ENCODE data around the gene KLHL6.

The KLHL6 gene

DNA sequence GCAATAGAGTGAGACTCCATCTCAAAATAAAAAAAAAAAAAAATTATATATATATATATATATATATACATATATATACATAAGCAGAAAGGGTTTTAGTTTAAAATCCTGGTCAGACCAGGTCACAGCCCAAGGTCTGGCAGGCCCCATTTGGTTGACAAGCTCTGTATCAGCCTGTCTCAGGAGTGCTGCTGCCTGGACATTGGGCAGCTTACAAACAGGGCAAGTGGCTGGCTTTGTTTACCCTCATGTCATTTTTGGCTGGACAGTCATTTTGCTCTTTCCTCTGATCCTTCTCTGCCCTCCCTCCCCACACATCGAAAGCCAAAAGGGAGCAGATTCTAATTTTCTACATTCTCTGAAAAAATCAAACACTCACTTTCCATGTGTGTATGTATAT lies 26.7 kb upstream of the KLHL6 start:
- Mint-ChIP-seq H3K27ac (no peak overlapping the region), H3K36me3 (ENCODE audit: low read depth) (no peaks in the 10 kb centered on the region), H3K4me3 (no peak overlapping the region), H3K4me1 (peaks cover 26% of the 10 kb centered on the region), H3K27me3 (ENCODE audit: low read depth, poor library complexity) (peaks cover 24% of the 10 kb centered on the region), H3K9me3 (no peaks in the 10 kb centered on the region)
- TF ChIP-seq, protein P1, sequence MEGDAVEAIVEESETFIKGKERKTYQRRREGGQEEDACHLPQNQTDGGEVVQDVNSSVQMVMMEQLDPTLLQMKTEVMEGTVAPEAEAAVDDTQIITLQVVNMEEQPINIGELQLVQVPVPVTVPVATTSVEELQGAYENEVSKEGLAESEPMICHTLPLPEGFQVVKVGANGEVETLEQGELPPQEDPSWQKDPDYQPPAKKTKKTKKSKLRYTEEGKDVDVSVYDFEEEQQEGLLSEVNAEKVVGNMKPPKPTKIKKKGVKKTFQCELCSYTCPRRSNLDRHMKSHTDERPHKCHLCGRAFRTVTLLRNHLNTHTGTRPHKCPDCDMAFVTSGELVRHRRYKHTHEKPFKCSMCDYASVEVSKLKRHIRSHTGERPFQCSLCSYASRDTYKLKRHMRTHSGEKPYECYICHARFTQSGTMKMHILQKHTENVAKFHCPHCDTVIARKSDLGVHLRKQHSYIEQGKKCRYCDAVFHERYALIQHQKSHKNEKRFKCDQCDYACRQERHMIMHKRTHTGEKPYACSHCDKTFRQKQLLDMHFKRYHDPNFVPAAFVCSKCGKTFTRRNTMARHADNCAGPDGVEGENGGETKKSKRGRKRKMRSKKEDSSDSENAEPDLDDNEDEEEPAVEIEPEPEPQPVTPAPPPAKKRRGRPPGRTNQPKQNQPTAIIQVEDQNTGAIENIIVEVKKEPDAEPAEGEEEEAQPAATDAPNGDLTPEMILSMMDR (IDR thresholded peaks at IDR 0.05), result no peak
- DNase-seq, result no peak

DNA sequence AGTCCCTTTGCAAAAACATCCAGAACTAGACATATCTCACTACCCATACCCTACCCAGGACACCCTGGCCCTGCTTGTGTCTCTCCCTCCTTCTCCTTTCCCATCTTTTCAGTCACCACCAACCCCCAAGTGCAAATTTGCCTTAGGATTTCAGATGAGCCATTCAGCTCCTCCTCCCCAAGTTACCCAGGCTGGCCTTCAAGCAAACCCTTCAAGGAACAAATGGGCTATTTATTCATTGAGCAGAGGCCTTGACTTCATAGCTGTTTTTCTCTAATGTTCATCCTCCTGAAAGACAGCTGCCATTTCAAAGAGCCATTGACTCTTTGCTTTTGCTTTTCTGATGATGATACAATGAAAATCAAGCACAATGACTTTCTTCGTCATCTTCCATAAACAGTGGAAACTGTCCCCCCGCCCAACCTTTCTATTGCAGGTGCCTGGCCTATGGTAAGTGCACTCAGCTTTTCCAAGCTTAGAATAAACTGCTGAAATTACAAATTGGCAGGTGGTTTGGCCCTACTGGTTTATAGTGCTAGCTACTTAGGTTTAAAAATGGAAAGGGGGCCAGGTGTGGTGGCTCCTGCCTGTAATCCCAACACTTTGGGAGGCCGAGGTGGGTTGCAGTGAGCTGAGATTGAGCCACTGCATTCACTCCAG lies 26.1 kb upstream of the KLHL6 start:
- Mint-ChIP-seq H3K4me1 (peaks cover 28% of the 10 kb centered on the region), H3K27ac (peak overlapping the region; percentile 81), H3K36me3 (ENCODE audit: low read depth) (no peaks in the 10 kb centered on the region), H3K27me3 (ENCODE audit: low read depth, poor library complexity) (peaks cover 24% of the 10 kb centered on the region), H3K9me3 (no peaks in the 10 kb centered on the region), H3K4me3 (no peak overlapping the region)
- no peak for DNase-seq
- TF ChIP-seq, protein P1 (IDR thresholded peaks at IDR 0.05), result no peak

DNA sequence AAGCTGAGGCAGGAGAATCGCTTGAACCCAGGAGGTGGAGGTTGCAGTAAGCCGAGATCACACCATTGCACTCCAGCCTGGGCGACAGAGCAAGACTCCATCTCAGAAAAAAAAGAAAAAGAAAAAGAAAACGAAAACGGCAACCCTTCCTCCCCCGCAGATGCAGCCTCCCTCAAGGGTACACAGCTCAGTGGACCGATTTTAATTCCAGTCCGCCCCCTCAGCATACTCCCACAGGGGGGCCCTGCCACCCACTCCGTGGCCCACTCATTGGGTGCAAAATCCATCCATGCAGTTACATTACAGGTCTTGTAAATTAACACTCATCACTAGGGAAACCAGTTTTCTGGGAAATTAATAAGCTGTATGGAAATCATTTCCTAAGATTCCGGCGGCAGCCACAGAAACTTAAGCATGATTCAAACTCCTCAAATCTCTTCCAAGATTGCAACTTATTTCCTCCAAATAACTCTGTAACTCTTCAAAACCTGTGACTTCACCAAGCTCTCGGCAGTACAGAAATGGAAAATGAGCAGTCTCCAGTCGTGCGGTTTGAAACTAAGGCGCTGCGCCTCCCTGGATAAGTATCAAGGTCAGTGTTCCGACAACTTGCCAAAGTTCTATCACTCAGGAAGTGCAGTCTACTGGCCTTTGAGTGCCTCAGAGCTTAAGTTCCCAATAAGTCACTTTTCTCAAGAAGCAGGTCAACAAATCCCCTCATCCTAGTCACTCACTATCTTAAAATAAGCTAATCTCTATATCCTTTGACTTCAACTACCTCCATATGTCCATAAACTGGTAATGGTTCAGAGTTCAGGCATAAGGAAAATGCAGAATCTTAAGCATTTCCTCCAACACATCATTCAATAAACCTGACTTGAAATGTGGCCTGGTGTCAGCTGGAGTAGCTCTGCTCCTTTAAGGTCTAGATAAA lies 24.7 kb upstream of the KLHL6 start:
- no peak for DNase-seq
- Mint-ChIP-seq H3K9me3 (no peaks in the 10 kb centered on the region), H3K27me3 (ENCODE audit: low read depth, poor library complexity) (peaks cover 24% of the 10 kb centered on the region), H3K27ac (peak overlapping the region; percentile 50), H3K36me3 (ENCODE audit: low read depth) (no peaks in the 10 kb centered on the region), H3K4me1 (peaks cover 34% of the 10 kb centered on the region), H3K4me3 (no peak overlapping the region)
- TF ChIP-seq, protein P1 (IDR thresholded peaks at IDR 0.05), result no peak

DNA sequence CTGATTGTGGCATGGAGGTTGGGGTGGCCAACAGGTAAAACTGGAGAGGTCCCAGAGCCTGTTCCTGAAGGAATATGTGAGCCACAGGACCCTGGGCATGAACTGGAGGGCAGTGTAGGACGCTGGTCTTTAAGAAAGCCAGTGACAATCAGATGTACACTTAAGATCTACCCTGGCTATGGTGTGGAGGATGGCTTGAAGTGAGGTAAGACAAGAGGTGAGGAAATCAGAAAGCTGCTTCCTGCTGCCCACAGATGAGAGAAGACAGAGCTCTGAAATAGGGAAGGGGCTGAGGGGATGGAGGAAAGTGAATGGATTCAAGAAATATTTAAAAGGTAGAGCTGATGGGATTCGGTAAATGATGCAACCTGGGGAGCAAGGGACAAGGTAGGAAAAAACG lies 22.7 kb upstream of the KLHL6 start:
- DNase-seq, result no peak
- Mint-ChIP-seq H3K4me3 (no peak overlapping the region), H3K27ac (no peak overlapping the region), H3K36me3 (ENCODE audit: low read depth) (no peaks in the 10 kb centered on the region), H3K4me1 (peaks cover 15% of the 10 kb centered on the region), H3K9me3 (no peaks in the 10 kb centered on the region), H3K27me3 (ENCODE audit: low read depth, poor library complexity) (peaks cover 23% of the 10 kb centered on the region)
- TF ChIP-seq, protein P1 (IDR thresholded peaks at IDR 0.05), result no peak

DNA sequence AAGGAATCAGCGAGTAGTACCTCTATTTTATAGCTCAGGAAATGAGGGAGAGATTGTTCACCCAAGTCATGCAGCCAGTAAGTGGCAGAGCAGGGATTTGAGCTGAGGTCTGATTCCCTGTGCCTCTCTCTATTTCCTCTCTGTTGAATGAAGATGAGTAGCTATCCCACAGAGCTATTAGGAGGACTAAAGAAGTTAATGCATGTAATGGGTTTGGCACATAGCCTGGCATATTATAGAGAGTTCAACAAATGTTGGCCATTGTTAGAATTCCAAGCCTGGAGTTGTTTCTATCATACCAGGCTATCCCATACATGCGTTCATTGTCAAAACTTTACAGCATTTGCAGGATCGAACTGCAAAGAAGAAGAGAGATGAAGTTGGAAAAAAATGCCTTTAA lies 21.8 kb upstream of the KLHL6 start:
- TF ChIP-seq, protein P1 (IDR thresholded peaks at IDR 0.05), result no peak
- Mint-ChIP-seq H3K9me3 (no peaks in the 10 kb centered on the region), H3K27me3 (ENCODE audit: low read depth, poor library complexity) (peaks cover 25% of the 10 kb centered on the region)

More for the DNA sequence above, 21.8 kb upstream of the KLHL6 start:
- no peak for DNase-seq
- no peak overlapping the region for H3K4me3 Mint-ChIP-seq
- no peak overlapping the region for H3K27ac Mint-ChIP-seq
- no peaks in the 10 kb centered on the region for H3K36me3 Mint-ChIP-seq (ENCODE audit: low read depth)
- H3K4me1 Mint-ChIP-seq, result peaks cover 12% of the 10 kb centered on the region
